Spinal cord (tissue), 10 donors: ENCODE measurements around the gene ZNF594. TPM values are rescaled to one million over a fixed set of nuclear protein-coding genes. Genes with fewer than 3 reads are reported as not detected.

Source experiments
- DNase-seq, 6 donors: peaks; one replicate each; pipeline versions ENCODE4 v3.0.0 to v3.0.0-alpha.2; 2013 to 2015; ENCODE audit warnings: low spot score in 6 of 6, low read depth in 4 of 6
- H3K27ac ChIP-seq: one replicate; pipeline ENCODE4 v1.5.1; 2013; ENCODE audit warnings: low read depth, low read length, control low read depth
- H3K27me3 ChIP-seq: one replicate; pipeline ENCODE4 v1.6.1; 2013; ENCODE audit warnings: low read length; ENCODE audit not compliant: control insufficient read depth, insufficient read depth
- H3K36me3 ChIP-seq: one replicate; pipeline ENCODE4 v1.6.1; 2013; ENCODE audit warnings: low read length; ENCODE audit not compliant: control insufficient read depth, insufficient read depth
- H3K4me1 ChIP-seq: one replicate; pipeline ENCODE4 v1.6.1; 2013; ENCODE audit warnings: low read length; ENCODE audit not compliant: control insufficient read depth, insufficient read depth
- H3K4me3 ChIP-seq: one replicate; pipeline ENCODE4 v1.5.1; 2013; ENCODE audit warnings: low read depth, low read length, control low read depth
- H3K9me3 ChIP-seq: one replicate; pipeline ENCODE4 v1.6.1; 2013; ENCODE audit warnings: low read length; ENCODE audit not compliant: control insufficient read depth, insufficient read depth
- WGBS: methylation state at CpG from one replicate; pipeline ENCODE4 v1.1.5; 2013; ENCODE audit warnings: missing lambda C conversion rate; ENCODE audit not compliant: insufficient coverage; 5-methylcytosine and 5-hydroxymethylcytosine counted together
- polyA plus RNA-seq, 2 donors: library from polyadenylated mRNA; unstranded; fragments of 120-200 nt; gene quantifications; one replicate each; pipeline ENCODE4 v1.2.1, GENCODE V29; 2013; ENCODE audit not compliant: insufficient read length in 2 of 2
- total RNA-seq, 2 donors: library from RNA; depleted of rRNA in 1 of 2; stranded (reverse); fragments of 120-200 nt in 1 of 2; fragments of >200 nt in 1 of 2; gene quantifications; one replicate each; pipeline versions ENCODE4 v1.2.3 to v1.2.4, GENCODE V29; 2013 to 2014
- donor health status: healthy.

The ZNF594 gene
- total and polyA plus RNA-seq, 4 donors: 12.4 to 25.9 (median 16.4) TPM

GRCh38 chr17:5203178-5203907 is 11.7 kb upstream of the ZNF594 start:
- no peaks in the 10 kb centered on the region for H3K9me3 ChIP-seq
- 98% methylated on average over 12 of the region's 14 CpGs for WGBS
- H3K36me3 ChIP-seq: peaks cover 5% of the 10 kb centered on the region
- H3K27ac ChIP-seq: no peak overlapping the region
- no peak overlapping the region for H3K4me3 ChIP-seq
- H3K27me3 ChIP-seq: no peaks in the 10 kb centered on the region
- H3K4me1 ChIP-seq: no peaks in the 10 kb centered on the region
- DNase-seq: no peak

- no peak for DNase-seq
- H3K27ac ChIP-seq: no peak overlapping the region
- WGBS: 98% methylated on average over 4 of the region's 8 CpGs
- no peak overlapping the region for H3K4me3 ChIP-seq
- H3K36me3 ChIP-seq: peaks cover 5% of the 10 kb centered on the region
- H3K27me3 ChIP-seq: no peaks in the 10 kb centered on the region
- H3K4me1 ChIP-seq: no peaks in the 10 kb centered on the region
- no peaks in the 10 kb centered on the region for H3K9me3 ChIP-seq
These were observed 9.3 kb upstream of the ZNF594 start for GRCh38 chr17:5201011-5201410.

GRCh38 chr17:5200360-5200759 is 8.7 kb upstream of the ZNF594 start:
- WGBS: no CpG with 5 or more reads among the region's 2 CpGs
- H3K36me3 ChIP-seq: peaks cover 9% of the 10 kb centered on the region

GRCh38 chr17:5198472-5198871 is 6.8 kb upstream of the ZNF594 start:
- no peak overlapping the region for H3K4me3 ChIP-seq

More at GRCh38 chr17:5200360-5200759, 8.7 kb upstream of the ZNF594 start:
- H3K9me3 ChIP-seq: no peaks in the 10 kb centered on the region
- no peaks in the 10 kb centered on the region for H3K27me3 ChIP-seq
- H3K4me1 ChIP-seq: no peaks in the 10 kb centered on the region
- no peak for DNase-seq
- no peak overlapping the region for H3K27ac ChIP-seq
- no peak overlapping the region for H3K4me3 ChIP-seq

GRCh38 chr17:5194346-5194745 is 2.7 kb upstream of the ZNF594 start:
- DNase-seq: no peak
- Histone ChIP-seq H3K4me1 (peaks cover 11% of the 10 kb centered on the region), H3K36me3 (peaks cover 10% of the 10 kb centered on the region), H3K4me3 (no peak overlapping the region), H3K27ac (no peak overlapping the region), H3K27me3 (no peaks in the 10 kb centered on the region), H3K9me3 (no peaks in the 10 kb centered on the region)
- WGBS: no CpG with 5 or more reads among the region's 2 CpGs

More at GRCh38 chr17:5198472-5198871, 6.8 kb upstream of the ZNF594 start:
- no peaks in the 10 kb centered on the region for H3K4me1 ChIP-seq
- H3K9me3 ChIP-seq: no peaks in the 10 kb centered on the region
- H3K36me3 ChIP-seq: peaks cover 10% of the 10 kb centered on the region
- no peaks in the 10 kb centered on the region for H3K27me3 ChIP-seq
- no peak overlapping the region for H3K27ac ChIP-seq
- WGBS: 96% methylated on average over 4 of the region's 7 CpGs
- no peak for DNase-seq

- no peaks in the 10 kb centered on the region for H3K4me1 ChIP-seq
- peaks cover 55% of the 10 kb centered on the region for H3K9me3 ChIP-seq
- 100% methylated on average over 2 of the region's 2 CpGs for WGBS
- DNase-seq: no peak
- no peaks in the 10 kb centered on the region for H3K27me3 ChIP-seq
- no peak overlapping the region for H3K4me3 ChIP-seq
- peaks cover 15% of the 10 kb centered on the region for H3K36me3 ChIP-seq
- no peak overlapping the region for H3K27ac ChIP-seq
These were observed 7.4 kb downstream of the ZNF594 start for GRCh38 chr17:5184288-5184687.

- H3K4me3 ChIP-seq: no peak overlapping the region
- H3K4me1 ChIP-seq: no peaks in the 10 kb centered on the region
- no peaks in the 10 kb centered on the region for H3K27me3 ChIP-seq
- DNase-seq: no peak
- H3K9me3 ChIP-seq: peaks cover 59% of the 10 kb centered on the region
- H3K36me3 ChIP-seq: peaks cover 18% of the 10 kb centered on the region
- no peak overlapping the region for H3K27ac ChIP-seq
These were observed 8.3 kb downstream of the ZNF594 start for GRCh38 chr17:5183410-5183793.

- H3K4me3 ChIP-seq: no peak overlapping the region
- no CpG with 5 or more reads among the region's 6 CpGs for WGBS
- H3K27ac ChIP-seq: no peak overlapping the region
- peaks cover 17% of the 10 kb centered on the region for H3K36me3 ChIP-seq
- H3K9me3 ChIP-seq: peaks cover 57% of the 10 kb centered on the region
- no peaks in the 10 kb centered on the region for H3K4me1 ChIP-seq
- DNase-seq: no peak
- H3K27me3 ChIP-seq: no peaks in the 10 kb centered on the region
These were observed 8.9 kb downstream of the ZNF594 start for GRCh38 chr17:5182597-5183409.

- H3K27ac ChIP-seq: no peak overlapping the region
- H3K36me3 ChIP-seq: peaks cover 16% of the 10 kb centered on the region
- peak in 1 of 6 donors; percentile 2 for DNase-seq
- no CpG with 5 or more reads among the region's 10 CpGs for WGBS
- H3K27me3 ChIP-seq: no peaks in the 10 kb centered on the region
- H3K4me1 ChIP-seq: no peaks in the 10 kb centered on the region
- H3K4me3 ChIP-seq: no peak overlapping the region
- H3K9me3 ChIP-seq: peaks cover 54% of the 10 kb centered on the region
These were observed 10.0 kb downstream of the ZNF594 start for GRCh38 chr17:5181509-5182305.
